Measurements from ENCODE around the gene MMP17.

The MMP17 gene

DNA sequence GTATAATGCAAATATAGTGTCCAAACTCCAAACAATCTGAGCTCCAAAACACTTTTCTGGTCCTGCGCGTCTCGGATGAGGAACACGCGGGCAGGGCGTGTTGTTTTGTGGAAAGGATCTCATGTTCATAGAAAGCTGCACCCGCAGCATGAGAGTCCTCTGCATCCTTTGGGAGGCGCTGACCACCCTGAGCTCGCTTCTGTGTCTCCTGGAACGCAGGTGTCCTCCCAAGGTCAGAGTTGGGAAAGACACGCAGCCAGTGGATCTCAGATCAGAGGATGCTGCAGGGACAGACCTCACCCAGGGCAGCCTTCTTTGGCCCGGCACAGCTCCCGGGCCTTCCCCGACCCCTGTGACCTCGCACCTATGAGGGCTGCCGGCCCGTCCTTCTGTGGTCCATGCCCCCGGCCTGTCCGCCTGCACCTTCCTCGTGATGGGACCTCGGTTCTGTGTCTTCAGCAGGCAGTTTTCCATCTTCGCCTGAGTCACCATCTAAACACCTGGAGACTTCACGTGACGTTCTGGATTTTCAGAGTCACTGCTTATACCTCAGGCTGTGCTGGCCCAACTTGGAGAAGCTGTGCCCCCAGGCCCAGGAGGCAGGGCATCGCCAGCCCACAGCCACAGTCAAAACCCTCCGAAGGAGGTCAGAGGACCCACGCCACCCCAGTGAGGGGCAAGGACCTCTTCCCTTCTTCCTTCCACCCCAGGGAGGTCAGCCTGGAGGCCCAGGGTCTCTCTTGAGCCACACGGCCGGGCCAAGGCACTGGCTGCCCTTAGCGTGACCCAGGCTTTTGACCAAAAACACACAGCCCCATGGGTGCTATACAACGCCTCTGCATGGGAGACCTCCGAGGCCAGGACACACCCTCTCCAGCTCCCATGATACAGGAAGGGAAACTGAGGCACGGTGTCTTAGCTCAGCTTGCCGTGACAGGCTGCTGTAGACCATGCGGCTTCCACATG lies 25.9 kb downstream of the MMP17 start:
- no peak overlapping the region for H2AFZ ChIP-seq (ENCODE audit: low read length)
- peaks cover 23% of the 10 kb centered on the region for H3K27me3 ChIP-seq (replicated peaks; ENCODE audit: insufficient read depth, low read length)
- no peaks in the 10 kb centered on the region for H3K9me2 ChIP-seq (replicated peaks; ENCODE audit: insufficient read depth, low read length)
- H3K4me2 ChIP-seq (ENCODE audit: low read depth, low read length), result no peak overlapping the region
- no peaks in the 10 kb centered on the region for H3K79me2 ChIP-seq (ENCODE audit: low read length)
- no peak overlapping the region for H3K9ac ChIP-seq (ENCODE audit: low read length)
- DNase-seq, result no peak
- H3K4me1 ChIP-seq (ENCODE audit: low read length), result no peaks in the 10 kb centered on the region
- no peaks in the 10 kb centered on the region for H4K20me1 ChIP-seq (ENCODE audit: insufficient read depth, low read length)
- no peak overlapping the region for H3K4me3 ChIP-seq (ENCODE audit: low read length)
- TF ChIP-seq EZH2phosphoT487 (IDR thresholded peaks at IDR 0.05; ENCODE audit: low read length), result no peak
- TF ChIP-seq, protein P1, sequence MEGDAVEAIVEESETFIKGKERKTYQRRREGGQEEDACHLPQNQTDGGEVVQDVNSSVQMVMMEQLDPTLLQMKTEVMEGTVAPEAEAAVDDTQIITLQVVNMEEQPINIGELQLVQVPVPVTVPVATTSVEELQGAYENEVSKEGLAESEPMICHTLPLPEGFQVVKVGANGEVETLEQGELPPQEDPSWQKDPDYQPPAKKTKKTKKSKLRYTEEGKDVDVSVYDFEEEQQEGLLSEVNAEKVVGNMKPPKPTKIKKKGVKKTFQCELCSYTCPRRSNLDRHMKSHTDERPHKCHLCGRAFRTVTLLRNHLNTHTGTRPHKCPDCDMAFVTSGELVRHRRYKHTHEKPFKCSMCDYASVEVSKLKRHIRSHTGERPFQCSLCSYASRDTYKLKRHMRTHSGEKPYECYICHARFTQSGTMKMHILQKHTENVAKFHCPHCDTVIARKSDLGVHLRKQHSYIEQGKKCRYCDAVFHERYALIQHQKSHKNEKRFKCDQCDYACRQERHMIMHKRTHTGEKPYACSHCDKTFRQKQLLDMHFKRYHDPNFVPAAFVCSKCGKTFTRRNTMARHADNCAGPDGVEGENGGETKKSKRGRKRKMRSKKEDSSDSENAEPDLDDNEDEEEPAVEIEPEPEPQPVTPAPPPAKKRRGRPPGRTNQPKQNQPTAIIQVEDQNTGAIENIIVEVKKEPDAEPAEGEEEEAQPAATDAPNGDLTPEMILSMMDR (IDR thresholded peaks at IDR 0.05; ENCODE audit: low read length), result no peak
- no peak for TF ChIP-seq EZH2 (optimal IDR thresholded peaks at IDR 0.05; ENCODE audit: low read depth, low read length)
- no peak overlapping the region for H3K27ac ChIP-seq (ENCODE audit: low read length)
- H3F3A ChIP-seq (ENCODE audit: insufficient read depth, low read length), result no peaks in the 10 kb centered on the region
- no peaks in the 10 kb centered on the region for H3K36me3 ChIP-seq (replicated peaks; ENCODE audit: insufficient read depth, low read length)
- no peaks in the 10 kb centered on the region for H3K9me3 ChIP-seq (replicated peaks; ENCODE audit: insufficient read depth, low read length)

DNA sequence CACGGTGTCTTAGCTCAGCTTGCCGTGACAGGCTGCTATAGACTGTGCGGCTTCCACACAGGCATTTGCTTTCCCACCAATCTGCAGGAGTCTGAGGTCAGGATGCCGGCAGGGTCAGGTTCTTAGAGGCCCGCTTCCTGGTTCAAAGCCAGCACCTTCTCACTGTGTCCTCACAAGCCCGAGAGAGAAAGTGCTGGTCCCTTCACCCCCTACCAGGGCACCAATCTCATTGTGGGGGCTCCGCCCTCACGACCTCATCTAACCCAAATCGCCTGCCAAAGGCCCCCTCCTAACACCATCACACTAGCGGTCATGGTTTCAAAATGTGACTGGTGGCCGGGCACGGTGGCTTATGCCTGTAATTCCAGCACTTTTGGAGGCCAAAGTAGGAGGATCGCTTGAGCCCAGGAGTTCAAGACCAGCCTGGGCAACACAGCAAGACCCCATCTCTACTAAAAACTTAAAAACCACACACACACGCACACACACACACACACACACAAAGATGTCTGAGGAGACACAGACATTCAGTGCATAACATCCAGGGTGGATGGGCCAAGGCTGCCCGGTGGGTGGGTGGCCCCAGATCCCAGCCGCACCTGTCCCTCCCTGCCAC lies 26.8 kb downstream of the MMP17 start:
- DNase-seq, result no peak
- Histone ChIP-seq H3K36me3 (replicated peaks; ENCODE audit: insufficient read depth, low read length) (no peaks in the 10 kb centered on the region), H3K4me2 (ENCODE audit: low read depth, low read length) (no peak overlapping the region), H2AFZ (ENCODE audit: low read length) (no peak overlapping the region), H3K4me3 (ENCODE audit: low read length) (no peak overlapping the region), H3K79me2 (ENCODE audit: low read length) (no peaks in the 10 kb centered on the region), H4K20me1 (ENCODE audit: insufficient read depth, low read length) (no peaks in the 10 kb centered on the region), H3K4me1 (ENCODE audit: low read length) (no peaks in the 10 kb centered on the region), H3K9me2 (replicated peaks; ENCODE audit: insufficient read depth, low read length) (no peaks in the 10 kb centered on the region), H3F3A (ENCODE audit: insufficient read depth, low read length) (no peaks in the 10 kb centered on the region), H3K9me3 (replicated peaks; ENCODE audit: insufficient read depth, low read length) (no peaks in the 10 kb centered on the region), H3K27ac (ENCODE audit: low read length) (no peak overlapping the region), H3K27me3 (replicated peaks; ENCODE audit: insufficient read depth, low read length) (peaks cover 23% of the 10 kb centered on the region), H3K9ac (ENCODE audit: low read length) (no peak overlapping the region)
- TF ChIP-seq EZH2 (optimal IDR thresholded peaks at IDR 0.05; ENCODE audit: low read depth, low read length), result no peak
- TF ChIP-seq, protein P1 (IDR thresholded peaks at IDR 0.05; ENCODE audit: low read length), result no peak
- TF ChIP-seq EZH2phosphoT487 (IDR thresholded peaks at IDR 0.05; ENCODE audit: low read length), result no peak

DNA sequence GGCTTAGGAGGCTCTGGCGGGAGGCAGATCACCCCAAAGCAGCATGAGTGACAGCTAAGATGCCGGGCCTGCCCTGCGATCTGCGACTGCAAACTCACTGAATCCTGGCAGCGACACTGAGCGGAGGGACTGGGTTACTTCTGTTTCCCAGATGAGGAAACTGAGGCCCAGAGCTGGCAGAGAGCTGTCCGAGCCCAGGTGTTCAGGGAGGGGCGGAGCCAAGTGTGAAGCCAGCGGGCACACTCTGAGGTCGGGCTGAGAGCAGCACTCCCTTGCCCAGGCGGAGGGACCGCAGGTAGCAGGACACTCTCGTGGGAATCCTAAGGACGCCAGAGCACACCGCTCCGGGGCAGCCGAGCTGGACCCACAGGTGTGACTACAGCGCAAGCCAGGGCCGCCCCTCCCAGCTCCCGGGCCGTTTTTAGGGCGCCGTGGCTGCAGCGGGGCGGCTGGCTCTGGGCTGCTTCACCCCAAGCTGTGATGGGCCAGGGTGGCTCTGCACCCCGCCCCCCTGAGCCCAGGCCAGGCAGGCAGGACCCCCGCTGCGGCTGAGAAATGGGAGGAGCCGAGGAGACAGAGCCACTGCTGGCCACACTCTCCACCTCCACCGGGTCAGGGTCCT lies 27.4 kb downstream of the MMP17 start:
- no peak overlapping the region for H3K27ac ChIP-seq (ENCODE audit: low read length)
- H2AFZ ChIP-seq (ENCODE audit: low read length), result no peak overlapping the region
- TF ChIP-seq EZH2 (optimal IDR thresholded peaks at IDR 0.05; ENCODE audit: low read depth, low read length), result no peak
- no peak for TF ChIP-seq EZH2phosphoT487 (IDR thresholded peaks at IDR 0.05; ENCODE audit: low read length)
- TF ChIP-seq, protein P1 (IDR thresholded peaks at IDR 0.05; ENCODE audit: low read length), result no peak
- H3K9me3 ChIP-seq (replicated peaks; ENCODE audit: insufficient read depth, low read length), result no peaks in the 10 kb centered on the region
- no peaks in the 10 kb centered on the region for H4K20me1 ChIP-seq (ENCODE audit: insufficient read depth, low read length)
- no peaks in the 10 kb centered on the region for H3K4me1 ChIP-seq (ENCODE audit: low read length)
- H3K9ac ChIP-seq (ENCODE audit: low read length), result no peak overlapping the region
- no peaks in the 10 kb centered on the region for H3F3A ChIP-seq (ENCODE audit: insufficient read depth, low read length)
- H3K4me3 ChIP-seq (ENCODE audit: low read length), result no peak overlapping the region
- H3K4me2 ChIP-seq (ENCODE audit: low read depth, low read length), result no peak overlapping the region
- H3K9me2 ChIP-seq (replicated peaks; ENCODE audit: insufficient read depth, low read length), result no peaks in the 10 kb centered on the region
- DNase-seq, result no peak
- H3K27me3 ChIP-seq (replicated peaks; ENCODE audit: insufficient read depth, low read length), result peaks cover 23% of the 10 kb centered on the region
- H3K79me2 ChIP-seq (ENCODE audit: low read length), result no peaks in the 10 kb centered on the region
- H3K36me3 ChIP-seq (replicated peaks; ENCODE audit: insufficient read depth, low read length), result no peaks in the 10 kb centered on the region
